ENCODE measurements around the gene KCNQ1. TPM values are rescaled to one million over a fixed set of nuclear protein-coding genes. Genes with fewer than 3 reads are reported as not detected.

The KCNQ1 gene, protein sequence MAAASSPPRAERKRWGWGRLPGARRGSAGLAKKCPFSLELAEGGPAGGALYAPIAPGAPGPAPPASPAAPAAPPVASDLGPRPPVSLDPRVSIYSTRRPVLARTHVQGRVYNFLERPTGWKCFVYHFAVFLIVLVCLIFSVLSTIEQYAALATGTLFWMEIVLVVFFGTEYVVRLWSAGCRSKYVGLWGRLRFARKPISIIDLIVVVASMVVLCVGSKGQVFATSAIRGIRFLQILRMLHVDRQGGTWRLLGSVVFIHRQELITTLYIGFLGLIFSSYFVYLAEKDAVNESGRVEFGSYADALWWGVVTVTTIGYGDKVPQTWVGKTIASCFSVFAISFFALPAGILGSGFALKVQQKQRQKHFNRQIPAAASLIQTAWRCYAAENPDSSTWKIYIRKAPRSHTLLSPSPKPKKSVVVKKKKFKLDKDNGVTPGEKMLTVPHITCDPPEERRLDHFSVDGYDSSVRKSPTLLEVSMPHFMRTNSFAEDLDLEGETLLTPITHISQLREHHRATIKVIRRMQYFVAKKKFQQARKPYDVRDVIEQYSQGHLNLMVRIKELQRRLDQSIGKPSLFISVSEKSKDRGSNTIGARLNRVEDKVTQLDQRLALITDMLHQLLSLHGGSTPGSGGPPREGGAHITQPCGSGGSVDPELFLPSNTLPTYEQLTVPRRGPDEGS
- 10.7 TPM for total RNA-seq
- long read RNA-seq, partial matches to known transcripts: 7 of 30 reads
- long read RNA-seq, other reads (novel, unspliced or antisense): 23 of 30 reads

DNA sequence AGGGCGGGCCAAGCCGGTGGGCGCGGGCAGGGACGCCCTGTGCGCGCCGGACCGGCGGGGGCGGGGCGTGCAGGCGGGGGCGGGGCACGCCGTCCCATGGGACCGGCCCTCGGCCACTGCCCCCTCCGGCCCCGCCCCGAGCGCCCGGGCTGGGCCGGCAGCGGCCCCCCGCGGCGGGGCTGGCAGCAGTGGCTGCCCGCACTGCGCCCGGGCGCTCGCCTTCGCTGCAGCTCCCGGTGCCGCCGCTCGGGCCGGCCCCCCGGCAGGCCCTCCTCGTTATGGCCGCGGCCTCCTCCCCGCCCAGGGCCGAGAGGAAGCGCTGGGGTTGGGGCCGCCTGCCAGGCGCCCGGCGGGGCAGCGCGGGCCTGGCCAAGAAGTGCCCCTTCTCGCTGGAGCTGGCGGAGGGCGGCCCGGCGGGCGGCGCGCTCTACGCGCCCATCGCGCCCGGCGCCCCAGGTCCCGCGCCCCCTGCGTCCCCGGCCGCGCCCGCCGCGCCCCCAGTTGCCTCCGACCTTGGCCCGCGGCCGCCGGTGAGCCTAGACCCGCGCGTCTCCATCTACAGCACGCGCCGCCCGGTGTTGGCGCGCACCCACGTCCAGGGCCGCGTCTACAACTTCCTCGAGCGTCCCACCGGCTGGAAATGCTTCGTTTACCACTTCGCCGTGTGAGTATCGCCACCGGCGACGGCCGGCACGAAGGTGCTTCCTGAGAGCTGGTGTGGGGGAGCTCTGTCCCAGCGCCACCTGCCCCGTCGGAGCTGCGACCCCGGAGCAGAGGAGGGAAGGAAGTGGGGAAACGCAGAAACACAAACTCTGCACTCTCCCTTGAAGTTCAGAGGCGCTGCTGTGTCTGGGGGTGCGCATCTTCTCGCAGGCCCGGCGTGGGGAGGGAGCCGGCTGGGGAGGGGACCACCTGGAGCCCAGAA lies at the start of gene KCNQ1:
KCNQ1 (plus strand) TSS at position 188 of the 925 bp plus-strand sequence; CDS start at position 279, 91 bp downstream.
- DNase-seq (ENCODE audit: low spot score): no peak

DNA sequence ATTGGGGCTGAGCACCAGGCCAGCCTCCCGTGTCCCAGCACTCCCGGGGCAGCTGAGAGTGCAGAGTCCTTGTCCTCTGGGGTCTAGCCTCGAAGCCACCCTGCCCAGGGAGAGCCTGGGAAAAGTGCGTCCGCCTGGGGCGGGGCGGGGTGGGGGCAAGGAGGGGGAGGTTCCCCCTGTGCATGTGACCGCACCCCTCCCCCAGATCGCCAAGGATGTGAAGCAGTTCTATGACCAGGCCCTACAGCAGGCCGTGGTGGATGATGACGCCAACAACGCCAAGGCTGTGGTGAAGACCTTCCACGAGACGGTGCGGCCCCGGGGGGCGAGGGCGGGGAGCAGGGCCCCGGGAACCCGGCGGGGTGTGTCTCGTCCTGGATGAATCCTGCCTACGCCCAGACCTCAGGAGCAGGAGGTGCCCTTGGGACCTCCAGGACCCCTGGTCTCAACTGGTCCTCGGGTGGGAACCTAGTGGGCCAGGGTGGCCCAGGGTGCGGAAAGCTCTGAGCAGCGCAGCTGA lies 49.5 kb upstream of the KCNQ1 start:
- no peak for DNase-seq (ENCODE audit: low spot score)

- no peak for DNase-seq (ENCODE audit: low spot score)
Measured at GRCh38 chr11:2395856-2396255, 49.0 kb upstream of the KCNQ1 start.

DNA sequence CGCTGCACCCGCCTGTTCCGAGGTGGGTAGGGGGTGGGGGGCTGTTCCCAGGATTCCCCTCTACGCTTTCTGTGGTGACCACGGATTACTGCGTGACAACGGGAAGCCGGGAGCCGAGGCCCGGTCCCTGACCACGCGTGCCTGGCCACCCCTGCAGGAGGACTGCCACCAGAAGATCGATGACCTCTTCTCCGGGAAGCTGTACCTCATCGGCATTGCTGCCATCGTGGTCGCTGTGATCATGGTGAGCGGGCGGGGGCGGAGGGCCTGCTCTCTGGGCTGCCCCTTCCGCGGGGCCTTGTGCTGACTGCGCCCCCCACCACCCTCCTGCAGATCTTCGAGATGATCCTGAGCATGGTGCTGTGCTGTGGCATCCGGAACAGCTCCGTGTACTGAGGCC lies 48.3 kb upstream of the KCNQ1 start:
- no peak for DNase-seq (ENCODE audit: low spot score)

GRCh38 chr11:2397005-2397404 lies 47.8 kb upstream of the KCNQ1 start:
- DNase-seq (ENCODE audit: low spot score): no peak

DNA sequence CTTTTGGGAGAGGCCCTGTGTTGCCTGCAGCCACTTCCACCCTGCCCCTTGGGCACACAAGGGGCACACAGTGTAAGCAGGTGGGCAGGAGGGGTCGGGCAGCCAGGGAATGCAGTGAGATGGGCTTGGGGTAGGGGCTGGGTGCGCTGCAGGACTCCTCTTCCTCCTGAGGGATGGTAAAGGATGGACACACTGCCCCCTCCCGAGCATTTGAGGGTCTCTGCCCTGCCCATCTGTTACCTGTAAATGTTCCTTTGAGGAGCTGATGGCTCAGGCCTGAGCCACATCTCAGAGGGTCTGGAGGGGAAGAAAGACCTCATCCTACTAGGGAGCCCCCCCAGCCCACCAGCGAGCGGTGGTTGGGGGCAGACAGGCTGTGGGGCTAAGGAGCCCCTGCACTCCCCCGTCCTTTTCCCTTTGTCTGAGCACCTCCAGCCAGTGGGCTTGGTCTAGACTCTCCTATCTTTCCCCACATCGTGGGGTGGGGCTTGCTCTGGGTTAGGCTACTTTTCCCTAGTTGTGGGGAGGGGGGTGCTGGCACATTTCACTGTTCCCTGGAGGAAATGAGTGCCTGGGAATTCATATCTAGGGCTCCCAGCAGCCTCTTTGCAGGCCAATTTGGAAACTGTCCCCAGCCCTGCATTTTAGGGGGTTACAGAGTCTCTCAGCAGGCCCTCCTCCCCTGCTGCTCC lies 46.0 kb upstream of the KCNQ1 start:
- DNase-seq (ENCODE audit: low spot score): no peak

- no peak for DNase-seq (ENCODE audit: low spot score)
Measured at GRCh38 chr11:2399488-2400068, 45.2 kb upstream of the KCNQ1 start.

DNA sequence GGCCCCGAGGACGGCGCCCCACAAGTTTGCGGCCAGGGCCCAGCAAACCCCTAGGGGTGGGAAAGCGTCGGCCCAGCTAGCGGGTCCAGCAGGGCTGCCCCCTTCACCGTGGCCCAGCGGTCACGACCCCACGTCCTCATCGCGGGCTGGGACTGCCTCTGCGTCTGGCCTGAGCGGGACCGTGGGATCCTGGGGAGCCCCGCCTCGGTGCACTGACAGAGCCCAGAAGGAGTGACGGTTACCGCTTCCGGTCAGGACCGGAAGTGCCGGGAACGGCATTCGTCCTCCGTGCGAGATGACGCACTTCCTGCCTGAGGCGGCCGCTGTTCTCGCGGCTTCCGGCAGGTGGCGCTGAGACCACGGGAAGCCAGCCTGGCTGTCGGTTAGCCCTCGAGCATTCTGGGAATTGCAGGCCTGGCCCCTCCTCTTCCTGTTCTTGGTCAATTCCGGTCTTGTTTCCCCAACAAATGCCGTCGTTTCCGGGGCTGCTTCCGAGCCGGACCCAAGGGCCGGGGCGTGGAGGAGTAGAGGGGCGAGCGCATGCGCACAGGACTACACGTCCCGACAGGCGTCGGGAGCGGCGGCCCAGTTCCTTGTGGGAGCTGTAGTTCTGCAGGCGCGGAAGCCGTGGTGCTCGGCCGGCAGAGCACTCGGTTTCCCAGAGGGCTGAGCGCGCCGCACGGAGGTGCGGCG lies 44.6 kb upstream of the KCNQ1 start, which contains the start of gene TSSC4:
TSSC4 (plus strand) TSS at position 682 of the 693 bp plus-strand sequence. CDS start 1,884 bp downstream, outside the sequence.
- peak; percentile 100 for DNase-seq (ENCODE audit: low spot score)

DNA sequence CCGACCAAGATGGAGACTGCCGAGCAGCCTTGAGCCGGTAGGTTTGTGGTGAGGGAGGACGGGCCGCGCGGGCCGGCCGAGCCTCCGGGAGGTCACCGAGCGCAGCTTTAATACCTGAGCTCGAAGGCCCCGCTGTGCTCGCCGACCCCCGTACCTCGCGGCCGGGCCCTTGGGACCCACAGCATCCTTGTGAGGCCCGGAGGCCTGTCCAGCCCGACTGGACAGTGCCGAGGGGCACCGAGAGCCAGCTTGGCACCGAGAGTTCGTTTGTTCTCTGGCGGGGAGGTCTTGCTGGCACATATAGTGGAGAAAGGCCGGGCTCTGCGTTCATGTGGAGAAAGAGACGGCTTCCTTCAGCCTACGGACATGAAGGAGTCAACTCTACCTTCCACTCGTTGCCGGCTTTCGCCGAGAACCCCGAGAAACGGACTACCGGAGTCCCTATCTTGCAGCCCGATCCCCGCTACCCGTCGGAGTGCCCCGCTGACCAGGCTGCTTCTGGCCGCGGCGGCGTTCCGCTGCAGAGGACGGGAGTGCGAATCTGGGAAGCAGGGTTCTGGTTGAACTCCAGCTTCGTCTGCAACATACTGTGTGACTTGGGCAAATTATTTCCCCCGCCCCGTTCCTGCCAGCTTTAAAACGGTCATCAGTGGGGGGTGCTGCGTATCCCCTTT lies 43.9 kb upstream of the KCNQ1 start:
- DNase-seq (ENCODE audit: low spot score): no peak

DNA sequence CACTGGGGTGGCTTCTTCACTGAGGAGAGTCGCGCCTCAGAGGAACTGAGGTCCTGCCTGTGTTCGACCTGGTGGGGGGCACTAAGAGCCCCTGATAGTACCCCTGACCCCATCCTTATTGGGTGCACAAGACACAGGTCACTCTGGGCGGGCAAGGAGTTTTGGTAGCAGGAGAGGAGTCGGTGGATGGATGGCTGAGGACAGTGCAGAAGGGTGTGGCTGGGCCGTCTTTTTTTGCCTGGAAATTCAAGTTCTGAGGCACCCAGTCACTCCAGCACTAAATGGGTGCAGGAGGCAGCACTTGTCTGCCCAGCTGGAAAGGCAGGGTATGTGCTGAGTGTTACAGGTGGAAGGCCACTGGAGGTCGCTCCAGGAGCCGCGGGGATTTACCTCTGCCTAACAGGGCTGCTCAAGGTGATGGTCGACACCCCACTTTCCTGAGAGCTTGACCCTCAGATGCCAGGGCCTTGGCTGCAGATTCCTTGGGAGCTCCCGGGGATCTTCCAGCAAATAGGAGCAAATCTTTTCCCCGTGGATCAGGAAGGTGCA lies 43.3 kb upstream of the KCNQ1 start:
- DNase-seq (ENCODE audit: low spot score): no peak

DNA sequence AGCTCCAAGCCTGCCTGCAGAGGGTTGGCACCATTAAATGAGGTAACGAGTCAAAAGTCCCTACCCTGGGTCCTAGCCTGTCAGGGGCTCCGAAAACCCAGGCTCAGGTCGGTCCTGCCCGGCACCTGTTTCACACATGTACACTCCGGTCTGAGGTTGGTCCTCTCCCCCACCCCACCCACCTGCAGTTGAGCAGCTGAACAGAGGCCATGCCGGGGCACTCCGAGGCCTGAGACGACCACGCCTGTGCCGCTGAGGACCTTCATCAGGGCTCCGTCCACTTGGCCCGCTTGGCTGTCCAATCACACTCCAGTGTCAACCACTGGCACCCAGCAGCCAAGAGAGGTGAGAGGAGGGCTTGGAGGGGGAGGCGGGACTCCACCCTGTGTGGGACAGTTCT lies 42.7 kb upstream of the KCNQ1 start:
- DNase-seq (ENCODE audit: low spot score): no peak

GRCh38 chr11:2402890-2403645 lies 41.7 kb upstream of the KCNQ1 start:
- no peak for DNase-seq (ENCODE audit: low spot score)

- no peak for DNase-seq (ENCODE audit: low spot score)
Measured at GRCh38 chr11:2404735-2405196, 40.0 kb upstream of the KCNQ1 start.

GRCh38 chr11:2406451-2406850 lies 38.4 kb upstream of the KCNQ1 start:
- no peak for DNase-seq (ENCODE audit: low spot score)

DNA sequence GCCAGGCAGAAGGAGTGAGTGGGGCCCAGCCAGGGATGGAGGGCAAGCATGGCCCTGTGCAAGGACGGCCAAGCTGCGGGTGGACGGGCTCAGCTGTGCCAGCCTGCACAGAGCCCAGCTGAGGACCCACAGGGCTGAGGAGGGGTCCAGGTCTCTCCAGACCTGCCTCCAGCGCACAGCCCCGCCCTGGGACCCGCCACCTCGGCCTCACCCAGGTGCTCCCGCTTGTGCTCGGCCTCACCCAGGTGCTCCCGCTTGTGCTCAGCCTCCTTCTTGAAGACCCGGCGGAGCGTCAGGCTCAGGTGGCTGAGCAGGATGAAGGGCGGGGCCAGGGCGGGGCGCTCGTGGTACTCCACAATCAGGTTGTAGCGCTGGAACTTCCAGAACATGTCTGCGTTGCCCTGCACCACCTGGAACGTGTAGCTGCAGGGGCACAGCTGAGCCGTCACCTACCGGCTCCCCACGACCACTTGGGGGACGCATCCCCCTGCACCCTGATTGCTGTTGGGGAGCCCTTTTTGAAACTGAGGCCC lies 37.9 kb upstream of the KCNQ1 start:
- DNase-seq (ENCODE audit: low spot score): no peak

GRCh38 chr11:2408671-2409070 lies 36.1 kb upstream of the KCNQ1 start:
- no peak for DNase-seq (ENCODE audit: low spot score)

GRCh38 chr11:2409126-2409525 lies 35.7 kb upstream of the KCNQ1 start:
- no peak for DNase-seq (ENCODE audit: low spot score)
